GM18505 (cell line): ENCODE results near the gene PEX19.

Experiments
- ATAC-seq: cut with Tn5 transposase; IDR thresholded peaks from one replicate; pipeline ENCODE4 v1.9.1; 2021; ENCODE audit not compliant: unreplicated experiment
- POLR2A ChIP-seq: IDR thresholded peaks from 4 replicates; pipeline ENCODE4 v1.6.1; 2011; ENCODE audit warnings: borderline replicate concordance; ENCODE audit not compliant: insufficient read depth, insufficient read length; ENCODE audit errors: extremely low read depth

Gene PEX19

DNA sequence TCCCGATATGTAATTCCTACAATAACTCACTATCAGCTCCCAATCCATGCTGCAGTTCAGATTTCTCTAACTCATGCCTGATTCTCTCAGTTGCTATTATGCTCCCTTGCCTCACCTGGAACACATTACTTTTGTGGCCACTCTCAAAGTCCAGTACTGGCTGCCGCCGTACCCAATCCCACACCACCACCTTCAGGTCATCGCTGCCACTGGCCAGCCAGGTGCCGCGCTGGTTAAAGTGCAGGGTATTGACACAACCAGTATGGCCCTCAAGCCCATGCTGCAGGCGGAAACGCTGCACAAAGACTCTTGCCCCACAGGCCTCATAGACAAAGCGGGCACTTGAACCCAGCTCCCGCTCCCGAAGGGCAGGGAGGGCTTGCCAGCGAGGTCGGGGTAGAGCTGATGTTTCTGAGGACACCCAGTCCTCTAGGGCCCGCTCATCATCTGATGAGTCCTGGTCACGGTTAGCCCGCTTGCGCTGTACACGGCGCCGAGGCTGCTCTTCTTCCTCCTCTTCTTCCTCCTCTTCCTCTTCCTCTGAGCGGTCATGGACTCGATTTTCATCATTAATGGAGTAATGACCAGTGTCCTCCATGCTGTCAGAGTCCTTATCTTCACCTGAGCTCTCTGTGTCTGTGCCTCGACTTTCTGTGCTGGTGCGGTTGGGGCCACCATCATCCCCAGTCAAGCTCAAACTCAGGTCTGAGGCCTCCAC is 45.2 kb downstream of the PEX19 start:
- no peak for ATAC-seq
- no peak for TF ChIP-seq POLR2A

DNA sequence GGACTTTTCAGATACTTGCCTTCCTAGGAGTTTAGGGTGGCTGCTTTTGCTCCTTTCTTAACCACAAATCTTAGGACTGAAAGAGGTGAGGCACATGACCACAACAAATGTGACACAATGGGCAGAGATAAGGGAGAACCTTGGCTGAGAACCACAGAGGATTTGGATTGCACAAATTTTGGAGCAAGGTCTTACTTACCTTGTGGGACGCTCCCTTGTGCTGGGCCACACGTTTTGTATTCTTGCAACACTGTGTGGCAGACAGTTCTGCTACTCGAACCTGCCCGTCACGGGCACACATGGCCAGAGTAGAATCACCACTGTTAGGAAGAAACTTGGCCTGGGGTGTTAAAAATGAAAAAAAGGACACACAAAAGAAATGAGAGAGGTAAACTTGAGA is 46.5 kb downstream of the PEX19 start:
- TF ChIP-seq POLR2A: no peak
- no peak for ATAC-seq

DNA sequence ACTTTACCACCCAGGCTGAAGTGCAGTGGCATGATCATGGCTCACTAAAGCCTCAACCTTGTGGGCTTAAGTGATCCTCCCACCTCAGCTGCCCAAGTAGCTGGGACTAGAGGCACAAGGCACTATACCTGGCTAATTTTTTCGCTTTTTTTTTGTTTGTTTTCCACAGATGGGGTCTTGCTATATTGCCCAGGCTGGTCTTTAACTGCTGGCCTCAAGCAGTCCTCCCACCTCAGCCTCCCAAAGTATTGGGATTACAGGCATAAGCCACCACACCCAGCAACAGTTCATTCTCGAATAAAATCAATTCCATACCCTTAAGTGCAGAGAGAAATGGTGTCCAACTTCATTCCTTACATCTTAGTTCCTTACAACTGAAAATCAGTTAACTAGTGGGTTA is 47.4 kb downstream of the PEX19 start:
- no peak for ATAC-seq
- no peak for TF ChIP-seq POLR2A

DNA sequence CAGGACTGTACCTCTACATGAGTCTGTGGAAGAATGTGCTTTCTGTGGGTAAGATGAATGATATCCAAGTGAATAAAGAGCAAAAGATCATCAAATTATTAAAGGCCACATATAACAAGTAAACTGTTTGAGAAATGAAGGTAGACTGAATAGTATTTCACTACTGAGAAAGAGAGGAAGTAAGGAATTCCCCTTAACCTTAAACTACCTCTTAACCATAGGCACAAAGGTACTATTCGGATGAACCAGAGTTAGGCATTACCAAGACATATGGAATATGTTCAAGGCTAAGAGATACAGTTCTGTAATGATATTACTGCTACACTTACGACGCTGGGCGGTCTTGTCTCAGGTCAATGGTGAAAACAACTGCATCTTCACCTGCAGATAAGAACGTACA is 48.1 kb downstream of the PEX19 start:
- no peak for ATAC-seq
- TF ChIP-seq POLR2A: no peak

DNA sequence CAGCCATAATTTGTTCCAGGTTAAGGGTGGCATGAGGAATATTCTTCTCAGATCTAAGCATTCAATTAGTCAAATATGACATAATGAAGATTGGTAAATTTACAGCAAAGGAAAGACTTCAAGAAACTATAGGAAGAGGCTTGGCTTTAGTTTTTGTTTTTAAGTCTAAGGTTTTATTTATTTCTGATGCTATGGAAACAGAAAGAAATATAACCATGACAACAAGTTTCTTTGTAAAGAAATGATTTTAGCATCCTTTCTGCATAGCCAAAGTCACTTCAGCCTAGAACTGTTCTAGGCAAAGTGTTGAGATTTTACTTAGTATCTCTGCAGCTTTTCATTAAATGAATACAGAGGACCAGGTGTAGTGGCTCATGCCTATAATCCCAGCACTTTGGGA is 52.0 kb downstream of the PEX19 start:
- no peak for TF ChIP-seq POLR2A
- no peak for ATAC-seq

DNA sequence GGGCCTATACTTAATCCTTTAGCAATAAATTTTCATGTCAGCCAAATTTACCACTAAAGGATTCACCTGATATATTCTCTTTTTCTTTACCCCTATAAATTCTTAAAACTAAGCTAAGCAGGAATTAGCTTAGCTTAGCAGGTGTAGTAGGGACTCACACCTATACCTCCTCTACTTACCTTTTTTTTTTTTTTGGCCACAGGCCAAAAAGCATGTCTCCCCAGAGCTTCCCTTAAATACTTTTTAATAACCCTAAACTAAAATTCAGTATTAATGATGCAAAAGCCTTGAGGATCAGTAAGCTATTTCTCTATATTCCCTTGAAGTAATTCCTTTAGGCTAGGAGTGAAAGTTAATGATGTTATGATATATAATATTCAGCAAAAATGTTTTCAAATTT is 56.5 kb downstream of the PEX19 start:
- no peak for ATAC-seq
- TF ChIP-seq POLR2A: no peak

DNA sequence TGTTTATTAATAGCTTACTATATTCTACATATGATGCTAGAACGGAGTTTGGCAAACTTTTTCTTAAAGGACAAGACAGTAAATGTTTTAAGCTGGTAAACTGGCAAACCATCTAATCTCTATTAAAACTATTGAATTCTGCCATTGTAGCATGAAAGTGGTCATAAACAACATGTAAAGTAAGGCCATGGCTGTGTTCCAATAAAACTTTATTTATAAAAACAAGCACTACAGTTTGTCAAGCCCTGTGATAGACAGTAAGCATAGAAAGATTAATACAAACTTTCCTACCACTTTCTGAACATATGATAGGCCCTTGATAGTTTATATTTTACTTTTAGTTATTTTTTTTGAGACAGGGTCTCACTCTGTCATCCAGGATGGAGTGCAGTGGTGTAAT is 57.4 kb downstream of the PEX19 start:
- TF ChIP-seq POLR2A: no peak
- no peak for ATAC-seq

DNA sequence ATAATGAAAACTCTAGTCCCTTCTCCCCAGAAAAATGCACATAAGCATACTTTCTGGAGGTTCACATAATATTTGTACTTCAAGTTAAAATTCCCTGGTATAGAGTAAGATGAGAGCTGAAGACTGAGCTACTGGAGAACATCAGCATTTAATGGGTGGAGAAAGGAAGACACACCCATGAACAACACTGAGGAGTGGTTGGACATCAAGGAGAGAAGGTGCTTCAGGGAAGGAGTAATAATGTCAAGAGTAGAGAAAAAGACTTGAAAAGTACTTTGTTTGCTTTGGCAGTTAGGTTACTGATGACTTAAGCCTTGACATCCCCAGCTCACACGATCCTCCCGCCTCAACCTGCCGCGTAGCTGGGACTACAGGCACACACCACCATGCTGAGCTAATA is 57.9 kb downstream of the PEX19 start:
- no peak for ATAC-seq
- TF ChIP-seq POLR2A: no peak
